ENCODE data around the gene RNF186.
"Not testable (repeated sequence)": the region's sequence is repeated elsewhere in the genome, so short reads cannot be mapped to it uniquely, and the experiment has no call there.

Gene RNF186

DNA sequence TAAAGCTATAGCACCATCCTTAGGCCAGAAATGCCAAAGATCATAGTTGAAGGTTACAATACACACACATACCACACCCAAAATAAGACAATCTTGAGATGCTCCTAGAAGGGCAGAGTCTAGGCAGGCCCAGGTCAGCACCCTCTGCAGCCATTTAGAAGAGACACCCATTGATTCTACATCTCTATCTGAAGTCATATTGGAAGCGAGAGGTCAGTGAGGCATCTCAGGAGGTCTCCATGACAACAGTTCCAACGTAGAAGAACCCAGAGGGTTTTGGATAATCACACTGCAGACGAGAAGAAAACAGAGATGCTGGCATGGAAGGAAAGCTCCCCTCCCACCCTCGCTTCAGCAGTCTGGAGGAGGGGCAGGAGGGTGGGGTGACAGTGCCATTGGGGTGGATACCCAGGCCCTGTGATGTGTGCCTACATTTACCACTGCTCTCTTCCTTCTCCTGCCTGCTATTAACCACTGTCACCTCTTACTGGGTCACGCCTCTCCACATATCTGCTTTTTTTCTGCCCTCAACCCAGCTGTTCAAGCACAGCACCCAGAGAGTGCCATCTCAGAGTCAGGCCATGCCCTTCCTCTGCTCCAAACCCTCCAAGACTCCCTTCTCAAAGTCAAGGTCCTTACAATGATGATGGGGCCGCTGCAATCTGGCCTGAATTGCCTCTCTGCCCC, 21.6 kb downstream of the RNF186 start:
- DNase-seq (ENCODE audit: low read depth) = no peak

DNA sequence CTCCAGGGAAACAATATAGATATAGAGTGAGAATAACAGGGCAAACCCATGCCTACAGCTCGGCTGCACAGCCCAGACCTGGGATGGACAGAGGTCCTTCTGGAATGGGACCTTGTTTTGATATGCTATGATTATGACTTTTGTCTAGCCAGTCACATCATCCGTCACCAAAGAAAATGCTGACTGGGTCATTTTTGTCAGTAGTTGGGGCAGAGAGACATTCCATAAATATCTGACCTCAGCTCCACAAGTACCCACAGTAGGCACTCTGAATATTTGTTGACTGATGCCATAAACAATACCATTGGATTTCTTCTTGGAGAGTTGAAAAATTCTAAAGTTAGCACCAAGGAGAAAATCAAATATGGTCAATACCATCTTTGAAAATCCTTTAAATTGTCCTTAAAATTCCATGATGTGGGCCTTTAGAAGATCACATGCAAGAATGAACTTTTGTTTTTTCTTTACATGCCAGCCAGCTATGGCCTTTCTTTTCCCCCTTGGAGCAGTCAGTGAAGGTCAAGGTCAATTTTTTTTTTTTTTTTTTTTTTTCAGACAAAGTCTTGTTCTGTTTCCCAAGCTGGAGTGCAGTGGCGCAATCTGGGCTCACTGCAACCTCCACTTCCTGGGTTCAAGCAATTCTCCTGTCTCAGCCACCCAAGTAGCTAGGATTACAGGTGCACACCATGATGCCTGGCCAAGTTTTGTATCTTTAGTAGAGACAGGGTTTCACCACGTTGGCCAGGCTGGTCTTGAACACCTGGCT, 22.7 kb downstream of the RNF186 start:
- no peak for DNase-seq (ENCODE audit: low read depth)

DNA sequence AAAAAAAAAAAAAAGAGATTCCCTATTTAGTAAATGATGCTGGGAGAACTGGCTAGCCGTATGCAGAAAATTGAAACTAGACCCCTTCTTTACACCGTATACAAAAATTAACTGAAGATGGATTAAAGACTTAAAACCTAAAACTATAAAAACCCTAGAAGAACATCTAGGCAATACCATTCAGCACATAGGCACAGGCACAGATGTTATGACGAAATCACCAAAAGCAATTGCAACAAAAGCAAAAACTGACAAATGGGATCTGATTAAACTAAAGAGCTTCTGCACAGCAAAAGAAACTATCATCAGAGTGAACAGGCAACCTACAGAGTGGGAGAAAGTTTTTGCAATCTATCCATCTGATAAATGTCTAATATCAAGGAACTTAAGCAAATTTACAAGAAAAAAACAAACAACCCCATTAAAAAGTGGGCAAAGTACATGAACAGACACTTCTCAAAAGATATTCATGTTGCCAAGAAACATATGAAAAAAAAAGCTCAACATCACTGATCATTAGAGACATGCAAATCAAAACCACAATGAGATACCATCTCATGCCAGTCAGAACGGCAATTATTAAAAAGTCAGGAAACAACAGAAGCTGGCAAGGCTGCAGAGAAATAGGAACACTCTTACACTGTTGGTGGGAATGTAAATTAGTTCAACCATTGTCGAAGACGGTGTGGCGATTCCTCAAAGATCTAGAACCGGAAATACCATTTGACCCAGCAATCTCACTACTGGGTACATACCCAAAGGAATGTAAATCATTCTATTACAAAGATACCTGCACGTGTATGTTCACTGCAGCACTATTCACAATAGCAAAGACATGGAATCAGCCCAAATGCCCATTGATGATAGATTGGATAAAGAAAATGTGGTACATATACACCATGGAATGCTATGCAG, 24.8 kb downstream of the RNF186 start:
- not testable (repeated sequence) for DNase-seq (ENCODE audit: low read depth)

DNA sequence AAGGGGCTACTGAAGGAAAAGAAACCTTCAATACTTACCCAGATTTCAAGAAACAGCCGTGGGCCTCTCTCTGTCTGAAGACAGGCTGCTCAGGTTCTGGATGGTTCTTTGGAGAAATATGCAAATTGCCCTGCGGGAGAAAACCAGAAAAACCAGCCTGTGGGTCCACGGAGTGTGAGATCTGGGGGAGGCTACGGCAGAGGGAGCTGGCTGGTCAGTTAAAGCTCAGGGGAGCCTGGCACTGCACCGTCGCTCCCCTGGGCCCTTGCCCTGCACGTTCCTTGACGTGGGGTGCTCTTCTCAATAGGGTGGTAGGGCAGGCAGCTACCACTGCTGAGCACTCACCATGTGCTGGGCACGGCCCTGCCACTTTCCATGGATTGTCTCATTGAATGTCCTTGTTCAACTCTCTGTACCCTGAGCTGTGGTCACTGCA, 28.1 kb downstream of the RNF186 start:
- DNase-seq (ENCODE audit: low read depth) = no peak

DNA sequence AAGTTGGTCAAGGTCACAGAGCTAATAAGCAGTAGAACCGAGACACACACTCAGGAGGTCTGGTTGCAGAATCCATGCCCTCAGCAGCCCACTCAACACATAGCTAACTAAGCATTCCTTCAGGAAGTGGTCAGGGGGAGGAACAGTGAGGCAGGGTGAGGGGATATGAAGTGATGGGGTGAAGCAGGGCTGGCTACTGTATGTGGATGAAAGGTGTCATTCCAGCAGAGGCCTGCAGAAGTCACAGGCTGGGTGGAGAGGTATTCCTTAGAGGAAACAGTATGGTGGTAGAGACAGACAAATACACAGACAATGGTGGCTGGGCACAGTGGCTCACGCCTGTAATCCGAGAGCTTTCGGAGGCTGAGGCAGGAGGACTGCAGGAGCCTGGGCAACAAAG, 29.4 kb downstream of the RNF186 start:
- DNase-seq (ENCODE audit: low read depth) = no peak

DNA sequence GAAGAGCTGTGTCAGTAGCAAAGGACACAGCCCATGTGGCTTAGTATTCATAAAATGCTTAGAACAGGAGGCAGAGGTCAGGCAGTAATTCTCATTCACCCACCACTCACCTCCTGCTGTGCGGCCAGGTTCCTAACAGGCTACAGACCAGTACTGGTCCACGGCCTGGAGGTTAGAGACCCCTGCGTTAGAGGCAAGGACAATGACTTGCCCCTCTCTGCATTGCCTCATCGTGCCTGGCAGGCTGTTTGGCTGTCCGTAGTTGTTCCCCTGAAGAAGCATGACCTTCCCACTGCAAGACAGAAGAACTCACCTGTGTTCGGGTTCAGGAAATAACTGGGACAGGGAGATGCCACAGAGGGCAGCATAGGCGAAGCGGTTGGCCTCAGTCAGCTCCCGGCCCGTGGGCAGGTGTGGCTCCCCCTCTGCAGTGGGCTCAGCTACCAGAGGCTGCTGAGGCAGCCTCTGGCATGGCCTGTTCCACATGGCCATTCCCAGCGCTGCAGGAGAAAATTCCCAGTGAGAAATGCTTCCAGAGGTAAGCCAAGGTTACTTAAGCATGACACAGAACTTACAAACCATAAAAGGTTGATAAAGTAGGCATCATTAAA, 34.7 kb downstream of the RNF186 start:
- DNase-seq (ENCODE audit: low read depth) = no peak

DNA sequence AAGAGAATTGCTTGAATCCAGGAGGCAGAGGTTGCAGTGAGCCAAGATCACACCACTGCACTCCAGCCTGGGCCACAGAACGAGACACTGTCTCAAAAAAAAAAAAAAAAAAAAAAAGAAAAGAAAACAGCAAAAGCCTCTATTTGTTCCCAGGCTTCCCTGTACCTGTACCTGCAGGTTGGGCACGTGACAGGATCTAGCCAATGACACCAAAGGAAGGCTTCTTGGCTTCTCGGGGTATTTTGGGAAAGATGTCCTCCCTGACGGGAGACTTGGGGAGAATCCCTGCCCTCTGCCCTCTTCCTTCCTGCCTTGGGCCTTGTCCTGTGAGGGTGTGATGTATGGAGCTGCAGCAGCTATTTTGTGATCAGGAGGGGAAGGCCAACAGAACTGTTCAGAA, 38.1 kb downstream of the RNF186 start:
- DNase-seq (ENCODE audit: low read depth) = no peak

DNA sequence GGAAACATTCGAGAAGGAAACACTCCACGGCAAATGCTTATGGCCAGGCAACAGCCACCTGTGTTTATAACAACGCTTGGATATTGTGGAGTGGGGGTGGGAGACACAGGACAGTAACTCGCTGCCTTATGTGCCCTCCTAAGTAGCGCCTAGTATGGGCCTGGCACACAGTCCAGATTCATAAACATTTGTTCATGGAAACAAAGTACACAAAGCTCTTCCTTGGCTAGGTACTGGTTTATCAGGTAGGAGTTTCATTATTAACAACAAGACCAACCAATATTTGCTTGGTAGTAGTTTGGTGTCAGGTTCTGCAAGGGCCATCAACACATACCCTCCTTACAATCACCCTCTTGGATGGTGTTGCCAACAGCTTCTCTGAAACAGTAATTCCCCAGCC, 38.8 kb downstream of the RNF186 start:
- DNase-seq (ENCODE audit: low read depth) = no peak

DNA sequence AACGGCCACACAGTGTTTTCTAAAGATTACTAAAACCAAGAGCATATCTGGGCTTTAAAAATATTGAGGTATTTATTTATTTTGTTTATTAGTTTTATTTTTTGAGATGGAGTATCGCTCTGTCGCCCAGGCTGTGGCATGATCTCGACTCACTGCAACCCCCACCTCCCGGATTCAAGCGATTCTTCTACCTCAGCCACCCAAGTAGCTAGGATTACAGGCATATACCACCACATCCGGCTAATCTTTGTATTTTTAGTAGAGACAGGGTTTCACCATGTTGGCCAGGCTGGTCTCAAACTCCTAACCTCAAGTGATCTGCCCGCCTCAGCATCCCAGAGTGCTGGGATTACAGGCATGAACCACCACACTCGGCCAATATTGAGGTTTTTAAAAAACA, 39.3 kb downstream of the RNF186 start:
- no peak for DNase-seq (ENCODE audit: low read depth)

DNA sequence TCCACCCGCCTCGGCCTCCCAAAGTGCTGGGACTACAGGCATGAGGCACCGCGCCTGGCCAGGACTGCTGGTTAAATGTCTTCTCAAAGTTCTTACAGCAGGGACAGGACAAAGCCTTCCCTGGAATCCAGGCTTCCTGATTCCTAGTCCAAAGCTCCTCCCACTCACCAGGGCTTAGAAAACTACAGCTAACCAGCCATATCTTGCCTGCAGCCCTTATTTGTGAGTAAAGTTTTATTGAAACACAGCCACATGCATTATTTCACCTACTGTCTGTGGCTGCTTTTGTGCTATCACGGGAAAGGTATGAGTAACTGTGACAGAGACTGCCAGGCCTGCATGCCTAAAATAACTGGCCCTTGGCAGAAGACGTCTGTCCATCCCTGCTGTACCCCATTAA, 39.8 kb downstream of the RNF186 start:
- no peak for DNase-seq (ENCODE audit: low read depth)

DNA sequence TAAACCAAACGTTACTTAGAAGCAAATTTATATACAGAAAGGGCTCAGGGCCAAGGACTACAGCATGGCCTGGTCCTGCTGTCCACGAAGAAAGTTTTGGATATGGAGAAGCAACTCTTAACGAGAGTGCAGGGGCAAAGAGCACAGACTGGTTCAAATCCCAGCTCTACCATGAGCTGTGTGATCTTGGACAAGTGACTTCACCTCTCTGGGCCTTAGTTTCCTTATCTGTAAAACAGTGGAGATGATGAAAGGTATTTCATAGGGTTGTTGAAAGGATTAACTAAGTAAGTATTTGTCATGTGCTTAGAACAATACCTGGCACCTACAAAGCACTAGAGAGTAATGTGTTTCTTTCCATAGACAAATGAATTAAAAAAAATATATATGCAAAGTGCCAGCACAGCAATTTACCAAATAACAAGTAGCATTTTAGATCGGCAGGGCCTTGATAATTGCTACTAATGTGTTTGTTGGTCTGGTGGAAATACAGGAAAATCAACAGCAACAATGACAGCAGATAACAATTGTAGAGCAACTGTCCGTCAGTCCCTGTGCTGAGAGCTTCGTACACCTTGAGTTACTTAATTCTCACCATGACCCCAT, 40.8 kb downstream of the RNF186 start:
- DNase-seq (ENCODE audit: low read depth) = no peak

DNA sequence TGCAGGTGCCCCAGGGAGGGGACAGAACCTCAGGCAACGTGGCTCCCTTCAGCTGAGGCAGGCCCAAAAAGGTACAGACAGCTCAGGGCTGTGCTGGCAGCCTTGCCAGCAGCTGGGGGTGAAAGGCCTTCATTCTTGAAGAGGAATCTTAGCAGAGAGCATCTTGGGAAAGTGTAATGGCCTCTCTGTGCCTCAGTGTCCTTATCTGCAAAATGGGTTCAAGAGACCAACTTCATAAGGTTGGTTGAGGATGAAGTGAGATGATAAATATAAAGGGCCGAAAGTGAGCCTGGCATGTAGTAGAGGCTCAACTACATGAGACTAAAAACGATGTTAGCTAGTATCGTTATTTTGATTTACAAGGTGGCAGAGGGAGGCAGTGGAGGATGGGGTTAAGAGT, 41.6 kb downstream of the RNF186 start:
- DNase-seq (ENCODE audit: low read depth) = no peak

DNA sequence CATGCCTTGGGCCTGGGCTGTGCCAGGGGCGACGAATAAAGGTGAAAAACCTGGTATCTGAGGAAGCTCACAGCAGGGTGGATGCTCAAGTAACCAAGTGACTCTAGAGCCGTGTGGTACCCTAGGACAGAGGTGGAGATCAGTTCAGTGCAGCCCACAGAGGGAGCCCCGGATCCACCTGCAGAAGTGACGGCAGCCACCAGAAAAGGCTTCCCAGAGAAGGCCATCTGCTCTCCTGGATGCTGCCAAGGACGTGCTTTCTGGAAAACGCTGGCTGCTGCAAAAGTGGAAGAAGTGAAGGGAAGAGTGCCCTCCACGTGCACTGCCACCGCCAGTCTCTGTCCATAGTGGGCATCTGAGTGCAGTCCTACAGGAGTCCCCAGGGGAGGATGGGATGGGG, 43.0 kb downstream of the RNF186 start:
- no peak for DNase-seq (ENCODE audit: low read depth)

DNA sequence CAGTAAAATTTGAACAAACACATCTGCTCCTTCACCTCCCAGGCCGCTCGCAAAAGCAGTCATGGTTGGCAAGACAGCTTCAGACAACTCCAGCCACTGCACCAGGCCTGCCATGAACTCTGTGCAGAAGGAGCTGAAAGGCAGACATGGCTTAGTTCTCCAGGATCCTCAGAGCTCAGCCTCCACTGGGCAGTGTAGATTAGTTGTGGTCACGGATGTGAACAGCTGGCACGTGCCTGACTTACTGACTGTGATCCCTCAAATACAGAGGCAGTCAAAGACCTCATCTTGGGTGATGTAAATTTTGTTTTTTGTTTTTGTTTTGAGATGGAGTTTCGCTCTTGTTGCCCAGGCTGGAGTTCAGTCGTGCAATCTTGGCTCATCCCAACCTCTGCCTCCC, 43.7 kb downstream of the RNF186 start:
- no peak for DNase-seq (ENCODE audit: low read depth)

DNA sequence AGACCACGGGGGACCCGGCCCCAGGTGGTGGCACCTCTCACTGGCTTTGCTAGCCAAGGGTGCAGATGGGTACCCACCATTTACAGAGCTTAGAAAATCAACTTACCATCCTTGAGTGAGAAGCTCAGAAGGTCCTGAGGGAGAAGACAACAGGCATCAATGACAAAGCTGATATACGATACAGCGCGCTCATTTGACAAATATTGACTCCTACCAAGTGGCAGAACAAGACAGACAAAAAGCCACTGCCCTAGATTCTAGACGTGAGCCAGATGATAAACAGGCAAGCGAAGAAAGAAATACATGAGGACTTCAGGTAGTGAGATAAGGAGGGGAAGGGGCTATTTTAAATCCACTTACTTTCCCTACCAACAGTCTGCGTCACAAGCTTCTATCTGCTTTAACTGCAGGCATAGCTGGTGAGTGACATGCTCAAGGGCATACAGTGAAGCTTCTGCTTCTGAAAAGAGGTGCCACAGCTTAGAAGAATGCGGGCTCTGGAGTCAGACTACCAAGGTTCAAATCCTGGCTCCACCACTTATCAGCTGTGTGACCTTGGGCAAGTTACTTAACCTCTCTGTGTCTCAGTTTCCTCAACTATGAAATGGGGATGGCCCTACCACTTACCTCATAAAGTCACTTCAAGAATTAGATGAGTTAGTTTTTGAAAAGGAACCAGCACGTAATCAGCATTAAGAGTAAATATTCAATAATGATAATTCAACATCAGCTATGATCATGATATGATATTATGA, 44.5 kb downstream of the RNF186 start:
- no peak for DNase-seq (ENCODE audit: low read depth)

DNA sequence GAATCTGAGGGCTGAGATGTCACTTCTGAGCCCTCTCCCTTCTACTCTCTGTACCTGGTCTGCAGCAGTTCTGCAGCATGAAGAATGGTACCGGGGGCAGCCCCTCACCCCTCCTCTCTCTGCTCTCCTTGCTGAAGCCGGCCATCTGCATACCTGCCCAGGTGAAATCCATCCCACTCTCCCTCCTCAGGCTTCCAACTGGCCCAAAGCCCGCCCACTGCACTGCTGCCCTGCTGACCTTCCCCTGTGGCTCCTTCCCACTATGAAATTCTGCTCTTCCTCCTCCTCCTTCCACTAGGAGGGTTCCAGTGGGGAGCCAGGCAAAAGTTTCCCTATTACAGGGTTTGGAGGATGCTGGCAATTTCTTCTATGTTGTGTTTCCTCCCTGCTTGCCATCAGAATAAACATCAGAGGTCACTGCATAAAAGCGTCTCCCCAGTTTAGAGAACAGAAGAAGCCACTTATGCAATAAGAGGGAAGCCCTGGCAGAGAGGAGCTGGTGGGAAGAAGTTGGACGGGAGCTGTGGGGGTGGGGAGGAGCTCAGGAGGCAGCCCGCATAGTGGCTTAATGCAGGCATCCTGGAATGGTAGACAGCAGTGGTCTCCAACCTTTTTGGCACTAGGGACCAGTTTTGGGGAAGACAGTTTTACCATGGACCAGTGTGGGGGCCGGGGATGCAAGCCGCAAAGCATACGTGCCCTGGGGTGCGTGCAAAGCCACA, 45.7 kb downstream of the RNF186 start:
- no peak for DNase-seq (ENCODE audit: low read depth)

DNA sequence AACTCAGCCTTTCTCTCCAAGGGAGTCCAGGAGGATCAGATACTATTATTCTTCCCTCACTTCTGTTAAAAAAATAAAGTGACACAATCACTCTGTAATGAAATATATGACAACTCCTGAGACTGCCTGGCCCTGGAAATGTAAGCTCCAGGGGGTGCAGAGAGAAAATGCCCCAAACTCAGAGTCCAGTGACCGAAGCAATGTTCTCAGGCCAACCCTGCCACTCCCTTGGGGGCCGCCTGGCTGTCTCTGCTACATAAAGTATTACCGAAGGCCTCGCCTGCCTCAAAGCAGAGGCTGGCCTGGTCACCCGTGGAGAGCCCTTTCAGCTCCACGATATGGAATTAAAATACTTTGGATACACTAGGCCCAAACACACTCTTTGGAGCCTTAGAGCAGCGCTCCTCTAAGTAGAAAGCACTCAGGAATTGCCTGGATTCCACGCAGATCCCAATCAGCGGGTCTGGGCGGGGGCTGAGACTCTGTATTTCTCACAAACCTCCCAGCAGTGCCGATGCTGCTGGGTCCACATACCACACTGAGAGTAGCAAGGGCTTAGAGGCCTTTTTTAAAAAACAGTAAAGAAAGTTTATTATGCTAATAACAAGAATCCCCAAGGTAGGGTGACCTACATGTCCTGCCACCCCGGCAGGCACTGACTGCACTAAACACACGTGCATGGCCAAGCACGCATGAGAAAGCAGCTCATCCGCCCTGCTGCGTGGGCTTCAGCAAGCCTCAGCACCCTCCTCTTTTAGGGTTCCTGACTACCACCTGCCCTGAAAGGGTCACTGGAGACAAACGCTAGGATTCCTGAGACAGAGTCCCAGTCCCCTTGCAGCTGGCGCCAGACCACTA, 46.5 kb downstream of the RNF186 start:
- no peak for DNase-seq (ENCODE audit: low read depth)

DNA sequence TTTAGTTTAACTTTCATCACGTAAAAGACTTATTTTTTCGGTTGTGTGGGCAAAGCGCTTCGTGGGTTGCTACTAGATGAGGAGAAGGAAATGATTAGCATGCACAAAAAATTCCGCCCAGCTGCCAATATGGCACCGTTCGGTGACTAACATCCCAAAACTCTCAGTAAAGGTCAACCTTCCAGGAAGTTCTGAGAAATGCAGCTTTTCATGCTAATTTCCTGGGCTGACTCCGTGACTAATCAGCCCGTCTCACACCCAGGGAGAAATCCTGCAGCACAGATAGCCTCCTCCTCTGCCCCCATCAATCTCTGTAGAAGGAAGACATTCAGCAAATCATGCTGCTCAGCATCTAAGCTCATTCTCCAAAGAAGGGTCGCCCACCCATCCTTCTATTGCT, 49.5 kb downstream of the RNF186 start:
- DNase-seq (ENCODE audit: low read depth) = no peak

DNA sequence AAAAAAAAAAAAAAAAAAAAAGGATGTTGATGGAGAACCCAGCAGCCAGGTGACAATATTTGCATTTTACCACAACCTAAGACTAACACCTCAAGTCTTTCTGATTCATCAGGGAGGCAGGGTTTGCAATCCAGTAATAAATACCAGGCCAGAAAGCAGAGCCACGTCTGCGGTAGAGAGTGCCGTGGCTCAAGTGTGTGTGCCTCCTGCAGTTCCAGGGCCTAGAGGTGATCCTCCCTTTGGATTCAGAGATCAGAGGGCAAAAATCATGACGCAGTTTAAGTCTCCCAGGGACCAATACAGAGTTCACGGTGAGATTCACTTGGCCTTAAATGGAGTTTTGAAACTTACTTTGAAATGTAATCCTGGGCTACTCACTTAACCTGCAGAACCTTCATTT, 50.2 kb downstream of the RNF186 start:
- DNase-seq (ENCODE audit: low read depth) = no peak
